SJSA1 (cell line): Measurements from ENCODE around the gene ENTHD1. TPM values are rescaled to one million over a fixed set of nuclear protein-coding genes. Genes with fewer than 3 reads are reported as not detected.
"Not testable (repeated sequence)": the region's sequence is repeated elsewhere in the genome, so short reads cannot be mapped to it uniquely, and the experiment has no call there.

Experiments used
- DNase-seq, 2 experiments: peaks; one replicate each; pipeline ENCODE4 v3.0.0-alpha.2; 2015 to 2020; ENCODE audit warnings: low spot score in 2 of 2, low read depth in 1 of 2
- H3K27ac ChIP-seq: fragments of 250-450 bp; sonication (Bioruptor Pico); 2 replicates; pipeline ENCODE4 v1.5.1; 2020; ENCODE audit warnings: mild to moderate bottlenecking, moderate library complexity
- H3K27me3 ChIP-seq: fragments of 250-450 bp; sonication (Bioruptor Pico); replicated peaks from 2 replicates; pipeline ENCODE4 v1.5.1; 2020; ENCODE audit warnings: mild to moderate bottlenecking, moderate library complexity
- H3K36me3 ChIP-seq: fragments of 250-450 bp; sonication (Bioruptor Pico); 2 replicates; pipeline ENCODE4 v1.5.1; 2020; ENCODE audit warnings: mild to moderate bottlenecking
- H3K4me1 ChIP-seq: fragments of 250-450 bp; sonication (Bioruptor Pico); replicated peaks from 2 replicates; pipeline ENCODE4 v1.6.1; 2021; ENCODE audit warnings: mild to moderate bottlenecking
- H3K4me3 ChIP-seq: fragments of 250-450 bp; sonication (Bioruptor Pico); 2 replicates; pipeline ENCODE4 v1.5.1; 2020; ENCODE audit warnings: mild to moderate bottlenecking
- H3K9me3 ChIP-seq: fragments of 250-450 bp; sonication (Bioruptor Pico); replicated peaks from 2 replicates; pipeline ENCODE4 v1.5.1; 2020; ENCODE audit warnings: mild to moderate bottlenecking
- total RNA-seq: library from RNA; depleted of rRNA; stranded (reverse); fragments of >200 nt; shearing (Covaris generic); gene quantifications from 2 replicates; pipeline ENCODE4 v1.2.3, GENCODE V29; 2014

ENTHD1 gene
- total RNA-seq, 1 experiment from 2014 or later, result not detected

DNA sequence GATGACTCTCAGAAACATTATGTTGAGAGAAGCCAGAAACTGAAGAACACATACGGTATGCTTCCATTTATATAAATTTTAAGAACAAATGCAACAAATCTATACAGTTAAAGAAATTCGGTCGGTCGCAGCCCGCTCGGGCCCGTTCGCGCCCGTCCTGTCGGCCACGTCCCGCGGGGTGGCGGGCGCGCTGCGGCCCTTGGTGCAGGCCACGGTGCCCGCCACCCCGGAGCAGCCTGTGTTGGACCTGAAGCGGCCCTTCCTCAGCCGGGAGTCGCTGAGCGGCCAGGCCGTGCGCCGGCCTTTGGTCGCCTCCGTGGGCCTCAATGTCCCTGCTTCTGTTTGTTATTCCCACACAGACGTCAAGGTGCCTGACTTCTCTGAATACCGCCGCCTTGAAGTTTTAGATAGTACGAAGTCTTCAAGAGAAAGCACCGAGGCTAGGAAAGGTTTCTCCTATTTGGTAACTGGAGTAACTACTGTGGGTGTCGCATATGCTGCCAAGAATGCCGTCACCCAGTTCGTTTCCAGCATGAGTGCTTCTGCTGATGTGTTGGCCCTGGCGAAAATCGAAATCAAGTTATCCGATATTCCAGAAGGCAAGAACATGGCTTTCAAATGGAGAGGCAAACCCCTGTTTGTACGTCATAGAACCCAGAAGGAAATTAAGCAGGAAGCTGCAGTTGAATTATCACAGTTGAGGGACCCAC lies 18.2 kb downstream of the ENTHD1 start:
- not testable (repeated sequence) for H3K9me3 ChIP-seq, H3K4me1 ChIP-seq, H3K27me3 ChIP-seq, H3K36me3 ChIP-seq, DNase-seq, H3K27ac ChIP-seq, H3K4me3 ChIP-seq

- no peak overlapping the region for H3K27ac ChIP-seq
- H3K9me3 ChIP-seq, result no peaks in the 10 kb centered on the region
- H3K36me3 ChIP-seq, result no peaks in the 10 kb centered on the region
- no peak for DNase-seq
- no peaks in the 10 kb centered on the region for H3K4me1 ChIP-seq
- 0 out of 2 replicates have a peak, but pooled peaks cover 6% of the 10 kb centered on the region for H3K27me3 ChIP-seq
- H3K4me3 ChIP-seq, result no peak overlapping the region
Observed at GRCh38 chr22:39873965-39874364, 19.6 kb downstream of the ENTHD1 start.

DNA sequence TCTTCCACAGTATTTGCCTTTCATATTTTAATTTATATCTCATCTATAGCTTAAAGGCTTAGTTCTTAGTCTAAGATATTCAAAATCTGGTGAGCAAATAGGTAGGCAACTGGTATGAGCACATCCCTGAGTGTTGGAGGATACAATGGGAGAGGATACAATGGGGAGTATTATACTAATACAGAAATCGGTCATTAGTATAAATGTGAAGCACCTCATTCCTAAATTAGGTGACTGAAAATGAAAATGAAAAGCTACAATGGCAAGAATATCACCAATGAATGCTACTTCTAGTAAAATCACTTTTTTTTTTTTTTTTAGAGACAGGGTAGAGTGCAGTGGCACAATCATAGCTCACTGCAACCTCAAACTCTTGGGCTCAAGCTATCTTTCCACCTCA lies 21.0 kb downstream of the ENTHD1 start:
- H3K4me1 ChIP-seq, result no peaks in the 10 kb centered on the region
- no peaks in the 10 kb centered on the region for H3K9me3 ChIP-seq
- DNase-seq, result no peak
- no peaks in the 10 kb centered on the region for H3K36me3 ChIP-seq
- no peak overlapping the region for H3K4me3 ChIP-seq
- no peak overlapping the region for H3K27ac ChIP-seq
- peaks cover 9% of the 10 kb centered on the region; the same call in 1 of the 2 replicates for H3K27me3 ChIP-seq

DNA sequence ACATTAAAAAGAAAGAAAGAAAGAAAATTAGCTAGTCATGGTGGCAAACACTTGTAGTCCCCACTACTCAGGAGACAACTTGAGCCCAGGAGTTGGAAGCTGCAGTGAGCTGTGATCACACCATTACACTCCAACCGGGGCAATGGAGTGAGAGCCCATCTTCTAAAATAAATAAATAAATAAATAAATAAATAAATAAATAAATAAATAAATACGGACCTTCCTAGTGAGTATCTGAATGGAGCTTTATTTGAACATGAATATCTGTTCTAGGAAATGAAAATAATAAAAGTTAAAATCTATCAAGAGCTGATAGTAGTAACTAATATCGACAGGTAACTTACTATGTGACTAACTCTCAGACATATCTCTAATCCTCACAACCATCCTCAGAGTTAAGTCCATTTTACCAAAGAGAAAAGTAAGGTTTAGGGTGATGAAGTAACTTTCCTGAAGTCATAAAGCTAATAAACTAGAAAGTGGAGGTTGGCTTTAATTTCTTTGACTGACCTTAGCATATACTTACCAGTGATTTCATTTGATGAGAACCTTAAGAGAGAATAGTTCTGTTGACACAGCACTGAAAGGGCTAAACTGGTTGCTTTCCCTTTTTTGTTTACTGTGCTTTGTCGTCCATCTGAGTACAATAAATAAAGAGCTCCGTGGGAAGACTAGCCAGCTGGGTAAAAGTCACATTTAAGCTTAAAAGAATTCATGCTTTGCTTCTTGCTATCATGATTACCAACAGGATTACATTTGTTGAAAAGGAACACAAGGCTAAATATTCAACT lies 22.4 kb downstream of the ENTHD1 start:
- H3K27ac ChIP-seq, result no peak overlapping the region
- H3K4me1 ChIP-seq, result no peaks in the 10 kb centered on the region
- H3K27me3 ChIP-seq, result peaks cover 4% of the 10 kb centered on the region; the same call in 1 of the 2 replicates
- no peak overlapping the region for H3K4me3 ChIP-seq
- no peaks in the 10 kb centered on the region for H3K36me3 ChIP-seq
- H3K9me3 ChIP-seq, result no peaks in the 10 kb centered on the region
- DNase-seq, result no peak

DNA sequence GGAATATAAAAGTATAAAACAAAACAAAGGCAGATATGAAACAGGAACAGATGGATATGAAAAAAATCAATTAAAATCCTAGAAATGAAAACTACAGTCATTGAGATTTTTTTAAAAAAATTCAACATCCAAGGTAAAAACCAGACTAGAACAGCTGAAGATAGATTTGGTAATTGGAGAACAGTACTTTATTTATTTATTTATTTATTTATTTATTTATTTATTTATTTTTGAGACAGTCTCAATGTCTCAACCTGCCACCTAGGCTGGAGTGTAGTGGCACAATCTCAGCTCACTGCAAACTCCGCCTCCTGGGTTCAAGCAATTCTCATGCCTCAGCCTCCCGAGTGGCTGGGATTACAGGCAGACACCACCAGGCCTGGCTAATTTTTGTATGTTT lies 23.8 kb downstream of the ENTHD1 start:
- not testable (repeated sequence) for H3K27ac ChIP-seq, H3K36me3 ChIP-seq, H3K4me3 ChIP-seq, H3K4me1 ChIP-seq, H3K9me3 ChIP-seq, H3K27me3 ChIP-seq, DNase-seq

GRCh38 chr22:39868741-39869140 lies 24.8 kb downstream of the ENTHD1 start:
- Histone ChIP-seq H3K27ac (no peak overlapping the region), H3K27me3 (peaks cover 4% of the 10 kb centered on the region; the same call in 1 of the 2 replicates), H3K4me3 (no peak overlapping the region), H3K4me1 (no peaks in the 10 kb centered on the region), H3K9me3 (no peaks in the 10 kb centered on the region), H3K36me3 (no peaks in the 10 kb centered on the region)
- no peak for DNase-seq

DNA sequence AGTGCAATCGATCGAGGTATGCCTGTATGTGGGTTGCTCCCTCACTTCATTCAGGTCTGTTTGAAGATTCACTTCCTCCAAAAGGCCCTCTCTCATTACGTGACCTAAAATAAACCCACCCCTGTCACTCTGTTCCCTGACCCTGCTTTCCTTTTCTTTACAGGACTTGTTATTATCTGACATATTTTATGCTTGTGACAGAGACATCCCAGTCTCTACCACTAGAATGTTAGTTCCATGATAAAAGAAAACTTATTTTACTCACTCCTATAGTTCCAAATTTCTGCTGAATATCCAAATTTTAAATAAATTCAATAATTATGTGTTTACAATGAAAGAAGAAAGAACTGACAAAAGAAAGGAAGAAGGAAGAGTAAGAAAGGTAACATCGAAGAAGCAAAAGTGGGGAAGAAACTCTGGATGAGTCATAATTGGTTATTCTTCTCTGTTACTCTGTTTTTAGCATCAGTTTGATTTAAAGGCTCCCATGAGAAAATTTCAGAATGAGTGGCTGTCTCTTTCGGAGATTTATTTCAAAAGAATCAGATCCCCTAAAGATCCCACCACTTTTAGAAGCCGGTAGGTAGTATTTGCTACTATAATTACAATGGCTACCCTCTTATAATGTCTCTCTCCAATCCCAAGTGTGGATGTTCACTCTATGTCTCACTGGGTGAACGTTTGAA lies 33.5 kb downstream of the ENTHD1 start:
- DNase-seq, result no peak
- Histone ChIP-seq H3K36me3 (no peaks in the 10 kb centered on the region), H3K4me3 (no peak overlapping the region), H3K27ac (no peak overlapping the region), H3K27me3 (no peaks in the 10 kb centered on the region; the same call in none of the 2 replicates), H3K9me3 (no peaks in the 10 kb centered on the region), H3K4me1 (no peaks in the 10 kb centered on the region)

DNA sequence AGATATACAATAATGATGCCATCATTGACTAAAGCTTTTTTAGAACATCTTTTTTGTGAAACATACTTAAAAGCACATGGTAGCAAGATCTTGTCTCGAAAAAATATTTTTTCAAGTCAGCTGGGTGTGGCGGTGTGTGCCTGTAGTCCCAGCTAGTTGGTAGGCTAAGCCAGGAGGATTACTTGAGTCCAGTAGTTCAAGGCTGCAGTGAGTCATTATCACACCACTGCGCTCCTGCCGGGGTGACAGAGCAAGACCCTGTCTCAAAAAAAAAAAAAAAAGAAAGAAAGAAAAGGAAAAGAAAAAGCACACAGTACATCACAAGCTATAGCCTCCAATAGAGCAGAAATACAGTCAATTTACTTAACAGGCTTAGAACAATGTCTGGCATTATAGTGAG lies 37.0 kb downstream of the ENTHD1 start:
- no peaks in the 10 kb centered on the region for H3K4me1 ChIP-seq
- H3K27me3 ChIP-seq, result peaks cover under 1% of the 10 kb centered on the region
- H3K27ac ChIP-seq, result no peak overlapping the region
- no peaks in the 10 kb centered on the region for H3K36me3 ChIP-seq
- no peak overlapping the region for H3K4me3 ChIP-seq
- DNase-seq, result no peak
- H3K9me3 ChIP-seq, result no peaks in the 10 kb centered on the region

DNA sequence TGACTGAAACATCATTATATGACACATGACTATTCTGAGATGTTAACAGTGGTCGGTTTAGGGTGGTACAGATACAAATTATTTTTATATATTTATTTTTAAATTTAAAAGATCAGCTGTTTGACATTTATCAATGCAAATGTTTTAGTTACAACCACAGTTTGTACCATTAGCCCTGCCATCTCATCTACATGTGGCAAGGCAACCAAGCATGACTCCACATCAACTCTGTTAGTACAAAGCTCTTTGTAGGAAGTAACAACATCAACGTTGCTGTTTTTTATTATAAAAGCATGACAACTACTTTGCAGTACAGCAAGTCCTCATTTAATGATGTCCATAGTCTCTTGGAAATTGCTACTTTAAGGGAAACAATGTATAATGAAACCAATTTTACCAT lies 40.8 kb downstream of the ENTHD1 start:
- no peak for DNase-seq
- H3K27ac ChIP-seq, result no peak overlapping the region
- no peak overlapping the region for H3K4me3 ChIP-seq
- peaks cover 19% of the 10 kb centered on the region for H3K27me3 ChIP-seq
- H3K4me1 ChIP-seq, result no peaks in the 10 kb centered on the region
- no peaks in the 10 kb centered on the region for H3K36me3 ChIP-seq
- no peaks in the 10 kb centered on the region for H3K9me3 ChIP-seq

- no peaks in the 10 kb centered on the region for H3K36me3 ChIP-seq
- H3K27ac ChIP-seq, result no peak overlapping the region
- no peaks in the 10 kb centered on the region for H3K9me3 ChIP-seq
- peaks cover 19% of the 10 kb centered on the region for H3K27me3 ChIP-seq
- H3K4me3 ChIP-seq, result no peak overlapping the region
- no peak for DNase-seq
- no peaks in the 10 kb centered on the region for H3K4me1 ChIP-seq
Observed at GRCh38 chr22:39851606-39852315, 41.8 kb downstream of the ENTHD1 start.

DNA sequence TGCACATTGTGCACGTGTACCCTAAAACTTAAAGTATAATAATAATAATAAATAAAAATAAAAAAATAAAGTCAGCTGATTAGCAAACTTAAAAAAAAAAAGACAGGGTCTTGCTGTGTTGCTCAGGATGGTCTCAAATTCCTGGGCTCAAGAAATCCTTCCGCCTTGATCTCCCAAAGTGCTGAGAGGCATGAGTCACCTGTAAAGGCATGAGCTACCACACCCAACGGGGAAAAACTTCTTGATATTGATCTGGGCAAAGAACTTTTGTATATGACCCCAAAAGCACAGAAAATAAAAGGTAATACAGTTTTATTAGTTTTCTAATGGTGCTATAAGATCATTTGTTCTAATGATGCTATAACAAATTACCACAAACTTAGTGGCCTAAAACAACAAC lies 46.1 kb downstream of the ENTHD1 start:
- no peak overlapping the region for H3K27ac ChIP-seq
- no peaks in the 10 kb centered on the region for H3K9me3 ChIP-seq
- no peak for DNase-seq
- no peaks in the 10 kb centered on the region for H3K4me1 ChIP-seq
- H3K36me3 ChIP-seq, result no peaks in the 10 kb centered on the region
- peaks cover 19% of the 10 kb centered on the region for H3K27me3 ChIP-seq
- H3K4me3 ChIP-seq, result no peak overlapping the region

DNA sequence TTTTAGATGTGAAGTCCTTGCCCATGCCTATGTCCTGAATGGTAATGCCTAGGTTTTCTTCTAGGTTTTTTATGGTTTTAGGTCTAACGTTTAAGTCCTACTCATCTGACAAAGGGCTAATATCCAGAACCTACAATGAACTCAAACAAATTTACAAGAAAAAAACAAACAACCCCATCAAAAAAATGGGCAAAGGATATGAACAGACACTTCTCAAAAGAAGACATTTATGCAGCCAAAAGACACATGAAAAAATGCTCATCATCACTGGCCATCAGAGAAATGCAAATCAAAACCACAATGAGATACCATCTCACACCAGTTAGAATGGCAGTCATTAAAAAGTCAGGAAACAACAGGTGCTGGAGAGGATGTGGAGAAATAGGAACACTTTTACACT lies 47.0 kb downstream of the ENTHD1 start:
- not testable (repeated sequence) for DNase-seq, H3K9me3 ChIP-seq, H3K4me1 ChIP-seq, H3K27ac ChIP-seq, H3K36me3 ChIP-seq, H3K4me3 ChIP-seq
- peaks cover 18% of the 10 kb centered on the region for H3K27me3 ChIP-seq

DNA sequence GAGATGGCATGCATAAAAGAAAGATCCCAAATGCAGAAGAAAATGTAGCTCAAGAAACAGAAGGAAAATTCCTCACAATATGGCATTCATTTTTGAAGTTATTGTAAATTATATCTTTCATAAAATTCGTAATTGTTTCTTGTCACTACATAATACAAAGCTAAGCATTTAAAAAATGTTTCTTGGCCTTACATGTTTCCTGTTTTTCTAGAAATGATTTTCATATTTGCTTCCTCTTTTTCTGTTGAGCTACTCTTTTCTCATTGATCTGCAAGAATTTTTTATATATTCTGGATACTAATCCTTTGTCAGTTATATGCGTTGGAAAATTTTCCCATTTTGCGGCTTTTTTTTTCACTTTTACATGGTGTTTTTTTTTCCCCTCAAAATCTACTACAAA lies 48.0 kb downstream of the ENTHD1 start:
- Histone ChIP-seq H3K27me3 (peaks cover 14% of the 10 kb centered on the region), H3K4me1 (no peaks in the 10 kb centered on the region), H3K36me3 (no peaks in the 10 kb centered on the region), H3K4me3 (no peak overlapping the region), H3K27ac (no peak overlapping the region), H3K9me3 (no peaks in the 10 kb centered on the region; the same call in 1 of the 2 replicates)
- DNase-seq, result no peak
